ENCODE data around the gene SGTA. TPM values are rescaled to one million over a fixed set of nuclear protein-coding genes. Genes with fewer than 3 reads are reported as not detected.

The SGTA gene
- total and polyA plus RNA-seq, 9 of the 15 experiments (the other 6 are each of a cell fraction or from before 2014, with no cell fraction given), result 1.4 to 110 (median 49.9) TPM

DNA sequence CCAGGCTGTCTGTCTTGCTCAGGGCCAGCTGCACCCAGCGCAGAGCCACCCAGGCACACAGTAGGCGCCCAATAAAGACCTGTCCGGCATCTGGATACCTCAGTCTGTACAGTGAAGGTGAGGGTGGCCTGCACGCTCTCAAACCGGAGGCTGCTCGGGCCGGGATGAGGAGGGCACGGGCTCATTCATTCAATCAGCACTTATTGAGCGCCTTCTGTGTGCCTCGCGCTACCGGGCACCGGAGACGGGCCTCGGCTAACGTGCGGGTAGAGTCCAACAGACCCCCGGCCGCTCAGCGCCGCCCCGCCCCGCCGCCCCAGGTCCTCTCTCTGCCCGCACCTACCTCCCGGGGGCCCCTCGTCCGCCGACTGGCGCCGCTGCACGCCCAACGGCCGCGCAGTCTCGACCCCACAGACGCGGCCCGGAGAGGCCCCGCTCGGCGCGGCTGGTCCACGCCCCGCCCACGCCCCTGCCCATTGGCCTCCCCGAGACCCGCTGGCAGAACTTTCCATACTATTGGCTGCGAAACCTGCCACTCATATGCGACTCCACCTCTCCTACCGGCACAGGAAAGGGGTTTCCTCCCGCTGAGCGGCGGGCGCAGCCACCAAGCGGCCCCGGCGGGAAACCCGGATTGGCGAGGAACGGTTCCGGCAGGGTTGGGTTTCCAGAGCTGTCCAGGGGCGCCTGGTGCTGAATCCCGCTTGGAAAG lies 43.3 kb downstream of the SGTA start, which contains the start of gene SLC39A3 (continued):
- peak; percentile 99 for TF ChIP-seq ARID4B (CRISPR knock-in tag; IDR thresholded peaks at IDR 0.05)
- TF ChIP-seq, protein P1, sequence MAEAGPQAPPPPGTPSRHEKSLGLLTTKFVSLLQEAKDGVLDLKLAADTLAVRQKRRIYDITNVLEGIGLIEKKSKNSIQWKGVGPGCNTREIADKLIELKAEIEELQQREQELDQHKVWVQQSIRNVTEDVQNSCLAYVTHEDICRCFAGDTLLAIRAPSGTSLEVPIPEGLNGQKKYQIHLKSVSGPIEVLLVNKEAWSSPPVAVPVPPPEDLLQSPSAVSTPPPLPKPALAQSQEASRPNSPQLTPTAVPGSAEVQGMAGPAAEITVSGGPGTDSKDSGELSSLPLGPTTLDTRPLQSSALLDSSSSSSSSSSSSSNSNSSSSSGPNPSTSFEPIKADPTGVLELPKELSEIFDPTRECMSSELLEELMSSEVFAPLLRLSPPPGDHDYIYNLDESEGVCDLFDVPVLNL (CRISPR knock-in tag; IDR thresholded peaks at IDR 0.05; ENCODE audit: low read depth), result 0 out of 2 replicates have a peak, but pooled peaks have one; percentile 71
- 0 out of 2 replicates have a peak, but pooled peaks have one; percentile 47 for TF ChIP-seq SRSF3 (IDR thresholded peaks at IDR 0.05; ENCODE audit: insufficient read depth, low read length)
- peak; percentile 58 for TF ChIP-seq CCNT2 (IDR thresholded peaks at IDR 0.05; ENCODE audit: borderline replicate concordance, extremely low read depth, insufficient read length, low read depth, low read length)
- TF ChIP-seq TBL1XR1 (IDR thresholded peaks at IDR 0.05; ENCODE audit: low read length in 2 of 2), result peak in 1 of 2 experiments; percentile 76; a peak in 2 of 4 replicates
- no peak for TF ChIP-seq YBX1 (IDR thresholded peaks at IDR 0.05)
- no peak for TF ChIP-seq RFX5 (IDR thresholded peaks at IDR 0.05; ENCODE audit: low read depth, low read length)
- peak; percentile 36; the same call in 1 of the 2 replicates for TF ChIP-seq TRIM28 (IDR thresholded peaks at IDR 0.05)
- TF ChIP-seq, protein P2, sequence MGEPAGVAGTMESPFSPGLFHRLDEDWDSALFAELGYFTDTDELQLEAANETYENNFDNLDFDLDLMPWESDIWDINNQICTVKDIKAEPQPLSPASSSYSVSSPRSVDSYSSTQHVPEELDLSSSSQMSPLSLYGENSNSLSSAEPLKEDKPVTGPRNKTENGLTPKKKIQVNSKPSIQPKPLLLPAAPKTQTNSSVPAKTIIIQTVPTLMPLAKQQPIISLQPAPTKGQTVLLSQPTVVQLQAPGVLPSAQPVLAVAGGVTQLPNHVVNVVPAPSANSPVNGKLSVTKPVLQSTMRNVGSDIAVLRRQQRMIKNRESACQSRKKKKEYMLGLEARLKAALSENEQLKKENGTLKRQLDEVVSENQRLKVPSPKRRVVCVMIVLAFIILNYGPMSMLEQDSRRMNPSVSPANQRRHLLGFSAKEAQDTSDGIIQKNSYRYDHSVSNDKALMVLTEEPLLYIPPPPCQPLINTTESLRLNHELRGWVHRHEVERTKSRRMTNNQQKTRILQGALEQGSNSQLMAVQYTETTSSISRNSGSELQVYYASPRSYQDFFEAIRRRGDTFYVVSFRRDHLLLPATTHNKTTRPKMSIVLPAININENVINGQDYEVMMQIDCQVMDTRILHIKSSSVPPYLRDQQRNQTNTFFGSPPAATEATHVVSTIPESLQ (CRISPR knock-in tag; IDR thresholded peaks at IDR 0.05), result peak; percentile 94
- TF ChIP-seq CXXC5 (CRISPR knock-in tag; IDR thresholded peaks at IDR 0.05), result peak; percentile 94
- TF ChIP-seq TEAD4 (IDR thresholded peaks at IDR 0.05; ENCODE audit: low read length), result no peak
- TF ChIP-seq TEAD4 (CRISPR knock-in tag; IDR thresholded peaks at IDR 0.05; ENCODE audit: borderline replicate concordance), result peak; percentile 75; the same call in 1 of the 2 replicates
- TF ChIP-seq MYC (IDR thresholded peaks at IDR 0.05; ENCODE audit: low read depth, low read length), result peak; percentile 77
- 0 out of 2 replicates have a peak, but pooled peaks have one; percentile 15 for TF ChIP-seq MYC (CRISPR knock-in tag; IDR thresholded peaks at IDR 0.05; ENCODE audit: borderline replicate concordance, low read depth)
- no peak for TF ChIP-seq ZNF77 (CRISPR knock-in tag; IDR thresholded peaks at IDR 0.05)
- TF ChIP-seq, protein P3, sequence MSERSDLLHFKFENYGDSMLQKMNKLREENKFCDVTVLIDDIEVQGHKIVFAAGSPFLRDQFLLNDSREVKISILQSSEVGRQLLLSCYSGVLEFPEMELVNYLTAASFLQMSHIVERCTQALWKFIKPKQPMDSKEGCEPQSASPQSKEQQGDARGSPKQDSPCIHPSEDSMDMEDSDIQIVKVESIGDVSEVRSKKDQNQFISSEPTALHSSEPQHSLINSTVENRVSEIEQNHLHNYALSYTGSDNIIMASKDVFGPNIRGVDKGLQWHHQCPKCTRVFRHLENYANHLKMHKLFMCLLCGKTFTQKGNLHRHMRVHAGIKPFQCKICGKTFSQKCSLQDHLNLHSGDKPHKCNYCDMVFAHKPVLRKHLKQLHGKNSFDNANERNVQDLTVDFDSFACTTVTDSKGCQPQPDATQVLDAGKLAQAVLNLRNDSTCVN (CRISPR knock-in tag; IDR thresholded peaks at IDR 0.05), result no peak
- peak; percentile 85 for TF ChIP-seq SAP30 (IDR thresholded peaks at IDR 0.05; ENCODE audit: borderline replicate concordance, insufficient read depth, low read depth, low read length, poor library complexity, severe bottlenecking)
- TF ChIP-seq PRPF4 (IDR thresholded peaks at IDR 0.05; ENCODE audit: insufficient read depth, low read depth, low read length, poor library complexity, severe bottlenecking), result no peak

All from K562 (cell line).